Adipocyte (in vitro differentiated cells): ENCODE results near the gene BARX2.

ENCODE experiments used
- DNase-seq: peaks from one replicate; pipeline ENCODE4 v3.0.0-alpha.2; 2015; ENCODE audit warnings: low read depth
- H3K27me3 ChIP-seq: replicated peaks from 2 replicates; pipeline ENCODE4 v1.7.0; 2013; ENCODE audit warnings: mild to moderate bottlenecking, low read length, moderate library complexity; ENCODE audit not compliant: control insufficient read depth, insufficient read depth
- H3K36me3 ChIP-seq: 2 replicates; pipeline ENCODE4 v1.7.0; 2013; ENCODE audit warnings: low read length, mild to moderate bottlenecking, moderate library complexity; ENCODE audit not compliant: control insufficient read depth, insufficient read depth, severe bottlenecking
- H3K4me1 ChIP-seq: 2 replicates; pipeline ENCODE4 v1.7.0; 2013; ENCODE audit warnings: mild to moderate bottlenecking, low read length, moderate library complexity; ENCODE audit not compliant: control insufficient read depth, insufficient read depth
- H3K4me3 ChIP-seq: 2 replicates; pipeline ENCODE4 v1.7.0; 2013; ENCODE audit warnings: mild to moderate bottlenecking, low read length, moderate library complexity
- H3K9ac ChIP-seq: 2 replicates; pipeline ENCODE4 v1.7.0; 2013; ENCODE audit warnings: mild to moderate bottlenecking, low read length, moderate library complexity
- H3K9me3 ChIP-seq: 2 replicates; pipeline ENCODE4 v1.7.0; 2013; ENCODE audit warnings: mild to moderate bottlenecking, low read length, moderate library complexity; ENCODE audit not compliant: control insufficient read depth

Gene BARX2

GRCh38 chr11:129354691-129355090 is 21.0 kb upstream of the BARX2 start:
- peaks cover 6% of the 10 kb centered on the region for H3K9me3 ChIP-seq
- no peak overlapping the region for H3K9ac ChIP-seq
- peaks cover 5% of the 10 kb centered on the region for H3K27me3 ChIP-seq
- H3K4me1 ChIP-seq: no peaks in the 10 kb centered on the region
- no peak for DNase-seq
- H3K36me3 ChIP-seq: no peaks in the 10 kb centered on the region
- H3K4me3 ChIP-seq: no peak overlapping the region

GRCh38 chr11:129359748-129360147 is 15.9 kb upstream of the BARX2 start:
- Histone ChIP-seq H3K9me3 (peaks cover 16% of the 10 kb centered on the region), H3K36me3 (no peaks in the 10 kb centered on the region)
- DNase-seq: no peak

GRCh38 chr11:129364143-129364654 is 11.4 kb upstream of the BARX2 start:
- Histone ChIP-seq H3K36me3 (no peaks in the 10 kb centered on the region), H3K9me3 (peaks cover 15% of the 10 kb centered on the region), H3K27me3 (peaks cover 61% of the 10 kb centered on the region), H3K4me3 (no peak overlapping the region), H3K9ac (no peak overlapping the region), H3K4me1 (no peaks in the 10 kb centered on the region)
- DNase-seq: peak; percentile 79

More at GRCh38 chr11:129359748-129360147, 15.9 kb upstream of the BARX2 start:
- Histone ChIP-seq H3K27me3 (peaks cover 26% of the 10 kb centered on the region), H3K4me3 (no peak overlapping the region), H3K9ac (no peak overlapping the region), H3K4me1 (no peaks in the 10 kb centered on the region)

GRCh38 chr11:129365816-129366215 is 9.8 kb upstream of the BARX2 start:
- H3K4me3 ChIP-seq: no peak overlapping the region
- DNase-seq: no peak
- no peak overlapping the region for H3K9ac ChIP-seq
- H3K4me1 ChIP-seq: no peaks in the 10 kb centered on the region
- peaks cover 76% of the 10 kb centered on the region for H3K27me3 ChIP-seq
- H3K9me3 ChIP-seq: no peaks in the 10 kb centered on the region
- no peaks in the 10 kb centered on the region for H3K36me3 ChIP-seq

GRCh38 chr11:129366737-129367597 is 8.7 kb upstream of the BARX2 start:
- Histone ChIP-seq H3K36me3 (no peaks in the 10 kb centered on the region), H3K27me3 (peaks cover 87% of the 10 kb centered on the region)

GRCh38 chr11:129368889-129369672 is 6.6 kb upstream of the BARX2 start:
- Histone ChIP-seq H3K27me3 (peaks cover 89% of the 10 kb centered on the region), H3K9ac (no peak overlapping the region), H3K36me3 (no peaks in the 10 kb centered on the region), H3K9me3 (no peaks in the 10 kb centered on the region), H3K4me3 (no peak overlapping the region), H3K4me1 (peaks cover 3% of the 10 kb centered on the region)
- no peak for DNase-seq

More at GRCh38 chr11:129366737-129367597, 8.7 kb upstream of the BARX2 start:
- no peak overlapping the region for H3K4me3 ChIP-seq
- H3K9ac ChIP-seq: no peak overlapping the region
- no peak for DNase-seq
- H3K4me1 ChIP-seq: no peaks in the 10 kb centered on the region
- no peaks in the 10 kb centered on the region for H3K9me3 ChIP-seq

GRCh38 chr11:129370715-129371114 is 4.9 kb upstream of the BARX2 start:
- Histone ChIP-seq H3K4me1 (peaks cover 3% of the 10 kb centered on the region), H3K27me3 (peaks cover 92% of the 10 kb centered on the region), H3K4me3 (no peak overlapping the region), H3K36me3 (no peaks in the 10 kb centered on the region), H3K9me3 (no peaks in the 10 kb centered on the region), H3K9ac (no peak overlapping the region)
- DNase-seq: no peak

GRCh38 chr11:129372609-129373488 is 2.8 kb upstream of the BARX2 start:
- DNase-seq: no peak
- Histone ChIP-seq H3K9me3 (no peaks in the 10 kb centered on the region), H3K27me3 (peaks cover 89% of the 10 kb centered on the region), H3K4me1 (peaks cover 3% of the 10 kb centered on the region), H3K4me3 (peak overlapping the region; percentile 61), H3K9ac (no peak overlapping the region), H3K36me3 (no peaks in the 10 kb centered on the region)

- H3K36me3 ChIP-seq: no peaks in the 10 kb centered on the region
- peaks cover 89% of the 10 kb centered on the region for H3K27me3 ChIP-seq
- DNase-seq: peak; percentile 15
- no peak overlapping the region for H3K9ac ChIP-seq
- peak overlapping the region; percentile 61 for H3K4me3 ChIP-seq
- H3K4me1 ChIP-seq: peaks cover 3% of the 10 kb centered on the region
- no peaks in the 10 kb centered on the region for H3K9me3 ChIP-seq
Observed at GRCh38 chr11:129373489-129373953, 2.1 kb upstream of the BARX2 start.

- H3K9ac ChIP-seq: no peak overlapping the region
- H3K36me3 ChIP-seq: no peaks in the 10 kb centered on the region
- H3K27me3 ChIP-seq: peaks cover 89% of the 10 kb centered on the region
- no peaks in the 10 kb centered on the region for H3K9me3 ChIP-seq
- H3K4me3 ChIP-seq: peak overlapping the region; percentile 61
- no peak for DNase-seq
- peaks cover 3% of the 10 kb centered on the region for H3K4me1 ChIP-seq
Observed at GRCh38 chr11:129374081-129374992, 1.3 kb upstream of the BARX2 start.
